HG02852 (cell line): Measurements from ENCODE around the gene CCDC200.
"Not testable (repeated sequence)": the region's sequence is repeated elsewhere in the genome, so short reads cannot be mapped to it uniquely, and the experiment has no call there.

Source experiments
- ATAC-seq: cut with Tn5 transposase; IDR thresholded peaks from one replicate; pipeline ENCODE4 v1.9.1; 2021; ENCODE audit warnings: mild to moderate bottlenecking, moderate library complexity; ENCODE audit not compliant: unreplicated experiment

Gene CCDC200

DNA sequence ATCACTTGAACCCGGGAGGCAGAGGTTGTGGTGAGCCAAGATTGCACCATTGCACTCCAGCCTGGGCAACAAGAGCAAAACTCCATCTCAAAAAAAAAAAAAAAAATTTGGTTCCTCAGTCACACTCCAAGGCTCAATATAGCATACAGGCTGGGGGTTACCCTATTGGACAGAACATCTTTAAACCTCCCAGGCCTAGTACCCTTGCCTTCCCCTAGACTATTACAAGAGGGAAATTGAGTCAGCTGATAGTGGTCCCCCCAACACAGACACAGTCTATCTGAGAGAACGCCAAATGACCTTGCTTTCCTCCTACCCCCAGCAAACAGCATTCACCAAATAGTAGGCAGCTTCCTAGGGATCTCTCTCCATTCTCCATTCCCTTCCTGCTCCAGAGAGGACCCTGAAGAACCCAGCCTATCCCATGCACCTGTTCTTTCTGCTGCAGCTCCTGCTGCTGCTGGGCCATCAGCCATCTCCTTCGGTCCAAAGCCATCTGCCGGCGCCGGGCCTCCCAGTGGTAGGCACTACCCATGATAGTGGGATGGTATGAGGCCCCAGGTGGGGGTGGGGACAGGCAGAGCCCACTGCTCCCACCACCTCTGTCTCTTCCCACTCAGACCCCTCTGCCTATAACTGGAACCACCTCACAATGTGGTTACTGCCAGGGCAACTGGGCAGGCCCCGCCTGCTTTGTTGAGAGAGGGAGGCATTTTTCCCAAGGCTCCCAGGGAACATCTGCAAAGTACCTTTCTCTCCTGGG lies at the start of gene CCDC200:
Gene CCDC200, minus strand, starts transcription at position 604 of the 763 bp plus-strand sequence. Its CDS starts 69 bp downstream, at position 535.
- ATAC-seq: not testable (repeated sequence)

DNA sequence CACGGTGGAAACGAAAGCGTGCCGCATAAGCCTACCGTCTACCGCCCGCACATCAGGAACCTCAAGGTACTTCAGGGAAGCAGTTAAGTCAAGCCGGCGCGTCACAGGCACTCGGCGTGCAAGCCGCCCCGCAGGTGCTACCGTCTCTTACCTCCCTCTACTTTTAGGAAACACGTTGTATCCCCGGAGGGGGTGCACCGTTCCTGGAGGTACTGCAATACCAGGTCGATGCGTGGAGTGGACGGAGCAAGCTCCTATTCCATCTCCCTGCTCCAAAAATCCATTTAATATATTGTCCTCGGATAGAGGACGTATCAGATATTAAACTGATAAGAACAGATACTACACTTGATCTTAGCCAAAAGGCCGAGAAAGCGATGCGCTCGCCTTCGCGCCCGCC lies 44.5 kb upstream of the CCDC200 start:
- ATAC-seq: not testable (repeated sequence)

DNA sequence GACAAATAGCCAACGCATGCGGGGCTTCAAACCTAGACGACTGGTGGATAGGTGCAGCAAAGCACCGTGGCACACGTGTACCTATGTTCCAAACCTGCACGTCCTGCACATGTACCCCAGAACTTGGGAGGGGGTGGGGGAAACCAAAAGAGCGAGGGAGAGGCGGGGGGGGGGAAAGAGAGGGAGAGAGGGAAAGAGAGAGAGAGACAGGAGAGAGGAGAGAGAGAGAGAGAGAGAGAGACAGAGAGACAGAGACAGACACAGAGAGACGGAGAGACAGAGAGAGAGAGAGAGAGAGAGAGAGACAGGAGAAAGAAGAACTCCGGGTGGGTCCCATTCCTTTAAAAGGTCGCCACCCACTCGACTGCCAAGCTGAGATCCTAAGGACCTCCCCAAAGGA lies 44.1 kb upstream of the CCDC200 start:
- not testable (repeated sequence) for ATAC-seq

DNA sequence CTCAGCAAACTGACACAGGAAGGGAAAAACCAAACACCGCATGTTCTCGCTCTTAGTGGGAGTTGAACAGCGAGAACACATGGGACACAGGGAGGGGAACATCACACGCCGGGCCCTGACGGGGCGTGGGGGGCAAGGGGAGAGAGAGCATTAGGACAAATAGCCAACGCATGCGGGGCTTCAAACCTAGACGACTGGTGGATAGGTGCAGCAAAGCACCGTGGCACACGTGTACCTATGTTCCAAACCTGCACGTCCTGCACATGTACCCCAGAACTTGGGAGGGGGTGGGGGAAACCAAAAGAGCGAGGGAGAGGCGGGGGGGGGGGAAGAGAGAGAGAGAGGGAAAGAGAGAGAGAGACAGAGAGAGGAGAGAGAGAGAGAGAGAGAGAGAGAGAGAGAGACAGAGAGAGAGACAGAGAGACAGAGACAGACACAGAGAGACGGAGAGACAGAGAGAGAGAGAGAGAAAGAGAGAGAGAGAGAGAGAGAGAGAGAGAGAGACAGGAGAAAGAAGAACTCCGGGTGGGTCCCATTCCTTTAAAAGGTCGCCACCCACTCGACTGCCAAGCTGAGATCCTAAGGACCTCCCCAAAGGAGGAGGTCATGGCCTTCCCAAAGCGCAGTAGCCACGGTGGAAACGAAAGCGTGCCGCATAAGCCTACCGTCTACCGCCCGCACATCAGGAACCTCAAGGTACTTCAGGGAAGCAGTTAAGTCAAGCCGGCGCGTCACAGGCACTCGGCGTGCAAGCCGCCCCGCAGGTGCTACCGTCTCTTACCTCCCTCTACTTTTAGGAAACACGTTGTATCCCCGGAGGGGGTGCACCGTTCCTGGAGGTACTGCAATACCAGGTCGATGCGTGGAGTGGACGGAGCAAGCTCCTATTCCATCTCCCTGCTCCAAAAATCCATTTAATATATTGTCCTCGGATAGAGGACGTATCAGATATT lies 42.4 kb upstream of the CCDC200 start:
- ATAC-seq: not testable (repeated sequence)

DNA sequence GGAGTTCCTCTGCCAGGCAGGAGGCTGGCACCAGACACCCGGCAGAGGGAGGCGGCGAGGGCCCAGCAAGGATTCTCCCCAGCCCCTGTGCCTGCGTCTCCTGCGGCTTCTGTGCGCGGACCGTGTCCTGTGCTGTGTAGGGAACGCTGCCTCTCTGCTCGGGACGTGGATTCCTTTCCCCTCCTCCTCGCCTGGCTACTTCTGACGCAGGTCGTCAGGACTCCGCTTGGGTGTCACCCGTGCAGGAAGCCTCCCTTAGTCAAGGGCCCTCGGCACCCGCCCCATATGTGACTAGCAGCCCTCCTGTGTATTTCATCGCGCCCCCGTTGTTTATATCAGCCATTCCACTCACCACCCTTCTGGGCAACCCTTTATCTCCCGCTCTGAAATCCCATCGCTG lies 18.0 kb upstream of the CCDC200 start:
- ATAC-seq: not testable (repeated sequence)

DNA sequence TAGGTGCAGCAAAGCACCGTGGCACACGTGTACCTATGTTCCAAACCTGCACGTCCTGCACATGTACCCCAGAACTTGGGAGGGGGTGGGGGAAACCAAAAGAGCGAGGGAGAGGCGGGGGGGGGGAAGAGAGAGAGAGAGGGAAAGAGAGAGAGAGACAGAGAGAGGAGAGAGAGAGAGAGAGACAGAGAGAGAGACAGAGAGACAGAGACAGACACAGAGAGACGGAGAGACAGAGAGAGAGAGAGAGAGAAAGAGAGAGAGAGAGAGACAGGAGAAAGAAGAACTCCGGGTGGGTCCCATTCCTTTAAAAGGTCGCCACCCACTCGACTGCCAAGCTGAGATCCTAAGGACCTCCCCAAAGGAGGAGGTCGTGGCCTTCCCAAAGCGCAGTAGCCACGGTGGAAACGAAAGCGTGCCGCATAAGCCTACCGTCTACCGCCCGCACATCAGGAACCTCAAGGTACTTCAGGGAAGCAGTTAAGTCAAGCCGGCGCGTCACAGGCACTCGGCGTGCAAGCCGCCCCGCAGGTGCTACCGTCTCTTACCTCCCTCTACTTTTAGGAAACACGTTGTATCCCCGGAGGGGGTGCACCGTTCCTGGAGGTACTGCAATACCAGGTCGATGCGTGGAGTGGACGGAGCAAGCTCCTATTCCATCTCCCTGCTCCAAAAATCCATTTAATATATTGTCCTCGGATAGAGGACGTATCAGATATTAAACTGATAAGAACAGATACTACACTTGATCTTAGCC lies 12.4 kb upstream of the CCDC200 start:
- not testable (repeated sequence) for ATAC-seq

DNA sequence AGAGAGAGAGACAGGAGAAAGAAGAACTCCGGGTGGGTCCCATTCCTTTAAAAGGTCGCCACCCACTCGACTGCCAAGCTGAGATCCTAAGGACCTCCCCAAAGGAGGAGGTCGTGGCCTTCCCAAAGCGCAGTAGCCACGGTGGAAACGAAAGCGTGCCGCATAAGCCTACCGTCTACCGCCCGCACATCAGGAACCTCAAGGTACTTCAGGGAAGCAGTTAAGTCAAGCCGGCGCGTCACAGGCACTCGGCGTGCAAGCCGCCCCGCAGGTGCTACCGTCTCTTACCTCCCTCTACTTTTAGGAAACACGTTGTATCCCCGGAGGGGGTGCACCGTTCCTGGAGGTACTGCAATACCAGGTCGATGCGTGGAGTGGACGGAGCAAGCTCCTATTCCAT lies 11.2 kb upstream of the CCDC200 start:
- not testable (repeated sequence) for ATAC-seq

DNA sequence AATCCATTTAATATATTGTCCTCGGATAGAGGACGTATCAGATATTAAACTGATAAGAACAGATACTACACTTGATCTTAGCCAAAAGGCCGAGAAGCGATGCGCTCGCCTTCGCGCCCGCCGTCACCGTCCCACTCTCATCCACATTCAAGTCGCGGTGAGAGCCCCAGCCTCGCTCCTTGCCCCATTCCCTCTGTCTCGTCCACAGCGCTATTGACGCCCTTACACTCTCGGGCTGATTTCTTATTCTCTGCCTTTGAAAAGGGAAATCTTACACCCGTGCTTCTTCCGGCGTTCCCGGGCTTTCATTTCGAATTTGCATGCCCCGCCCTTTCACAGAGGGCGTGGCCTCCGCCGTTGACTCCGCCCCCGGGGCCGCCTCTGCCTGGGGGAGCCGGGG lies 5.5 kb upstream of the CCDC200 start, which contains the start of gene RNU2-1:
Gene RNU2-1, minus strand, starts transcription at position 101 of the 400 bp plus-strand sequence.
- ATAC-seq: not testable (repeated sequence)

DNA sequence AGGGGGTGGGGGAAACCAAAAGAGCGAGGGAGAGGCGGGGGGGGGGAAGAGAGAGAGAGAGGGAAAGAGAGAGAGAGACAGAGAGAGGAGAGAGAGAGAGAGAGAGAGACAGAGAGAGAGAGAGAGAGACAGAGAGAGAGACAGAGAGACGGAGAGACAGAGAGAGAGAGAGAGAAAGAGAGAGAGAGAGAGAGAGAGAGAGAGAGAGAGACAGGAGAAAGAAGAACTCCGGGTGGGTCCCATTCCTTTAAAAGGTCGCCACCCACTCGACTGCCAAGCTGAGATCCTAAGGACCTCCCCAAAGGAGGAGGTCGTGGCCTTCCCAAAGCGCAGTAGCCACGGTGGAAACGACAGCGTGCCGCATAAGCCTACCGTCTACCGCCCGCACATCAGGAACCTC lies 4.8 kb upstream of the CCDC200 start:
- not testable (repeated sequence) for ATAC-seq

DNA sequence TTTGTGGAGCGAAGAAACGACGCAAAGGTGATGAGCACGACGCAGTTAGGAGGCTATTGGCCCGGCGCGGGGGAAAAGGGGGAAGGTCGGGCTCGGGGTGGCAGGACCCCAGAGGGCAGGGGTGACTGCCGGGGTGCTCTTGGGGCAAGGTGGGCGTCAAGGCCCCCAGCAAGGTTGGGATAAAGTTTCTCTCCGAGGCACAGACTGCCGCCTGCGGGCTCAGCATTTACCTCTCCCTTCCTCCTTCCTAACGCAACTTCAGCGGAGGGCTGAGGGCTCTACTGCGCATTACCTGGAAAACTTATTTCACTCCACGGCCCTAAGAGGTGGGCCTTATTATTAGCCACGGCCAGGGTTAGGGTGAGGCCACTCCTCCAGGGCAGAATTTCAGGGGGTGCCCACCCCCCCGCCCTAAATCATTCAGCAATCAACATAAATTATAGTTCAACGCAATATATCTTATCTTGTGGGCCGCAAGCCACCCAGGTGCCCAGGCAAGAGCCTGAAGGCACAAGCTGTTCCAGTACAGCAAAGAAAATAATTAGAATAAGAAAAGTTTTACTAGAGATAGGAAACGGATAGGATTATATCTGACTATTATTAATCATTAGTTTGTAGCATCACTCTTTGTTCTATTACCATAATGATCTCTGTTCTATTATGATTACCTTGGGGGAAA lies 3.7 kb upstream of the CCDC200 start:
- not testable (repeated sequence) for ATAC-seq

DNA sequence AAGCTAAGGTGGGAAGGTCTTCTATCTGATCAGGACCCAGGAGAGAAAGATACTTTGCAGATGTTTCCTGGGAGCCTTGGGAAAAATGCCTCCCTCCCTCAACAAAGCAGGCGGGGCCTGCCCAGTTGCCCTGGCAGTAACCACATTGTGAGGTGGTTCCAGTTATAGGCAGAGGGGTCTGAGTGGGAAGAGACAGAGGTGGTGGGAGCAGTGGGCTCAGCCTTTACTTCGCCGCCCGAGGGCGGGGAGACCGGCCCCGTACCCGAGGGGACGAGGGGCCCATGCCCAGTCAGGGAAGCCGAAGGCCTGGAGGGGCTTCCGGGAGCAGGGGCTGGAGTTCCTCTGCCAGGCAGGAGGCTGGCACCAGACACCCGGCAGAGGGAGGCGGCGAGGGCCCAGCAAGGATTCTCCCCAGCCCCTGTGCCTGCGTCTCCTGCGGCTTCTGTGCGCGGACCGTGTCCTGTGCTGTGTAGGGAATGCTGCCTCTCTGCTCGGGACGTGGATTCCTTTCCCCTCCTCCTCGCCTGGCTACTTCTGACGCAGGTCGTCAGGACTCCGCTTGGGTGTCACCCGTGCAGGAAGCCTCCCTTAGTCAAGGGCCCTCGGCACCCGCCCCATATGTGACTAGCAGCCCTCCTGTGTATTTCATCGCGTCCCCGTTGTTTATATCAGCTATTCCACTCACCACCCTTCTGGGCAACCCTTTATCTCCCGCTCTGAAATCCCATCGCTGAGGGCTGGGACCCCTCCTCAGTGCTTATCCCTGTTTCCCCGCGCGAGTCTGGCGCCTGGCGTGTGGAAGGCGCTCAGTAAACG lies 3.0 kb upstream of the CCDC200 start:
- ATAC-seq: not testable (repeated sequence)

DNA sequence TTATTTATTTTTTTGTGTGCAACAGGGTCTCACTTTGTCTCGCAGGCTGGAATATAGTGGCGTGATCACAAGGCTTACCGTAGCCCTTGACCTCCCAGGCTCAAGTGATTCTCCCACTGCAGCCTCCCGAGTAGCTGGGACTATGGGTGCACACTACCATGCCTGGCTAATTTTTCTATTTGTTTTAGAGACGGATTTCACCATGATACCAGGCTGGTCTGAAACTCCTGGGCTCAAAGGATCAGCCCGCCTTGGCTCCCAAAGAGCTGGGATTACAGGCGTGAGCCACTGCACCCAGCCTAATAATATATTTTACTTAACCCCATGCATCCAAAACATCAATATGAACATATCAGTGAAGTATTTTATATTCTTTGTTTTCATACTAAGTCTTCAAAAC lies 2.0 kb downstream of the CCDC200 start:
- no peak for ATAC-seq

DNA sequence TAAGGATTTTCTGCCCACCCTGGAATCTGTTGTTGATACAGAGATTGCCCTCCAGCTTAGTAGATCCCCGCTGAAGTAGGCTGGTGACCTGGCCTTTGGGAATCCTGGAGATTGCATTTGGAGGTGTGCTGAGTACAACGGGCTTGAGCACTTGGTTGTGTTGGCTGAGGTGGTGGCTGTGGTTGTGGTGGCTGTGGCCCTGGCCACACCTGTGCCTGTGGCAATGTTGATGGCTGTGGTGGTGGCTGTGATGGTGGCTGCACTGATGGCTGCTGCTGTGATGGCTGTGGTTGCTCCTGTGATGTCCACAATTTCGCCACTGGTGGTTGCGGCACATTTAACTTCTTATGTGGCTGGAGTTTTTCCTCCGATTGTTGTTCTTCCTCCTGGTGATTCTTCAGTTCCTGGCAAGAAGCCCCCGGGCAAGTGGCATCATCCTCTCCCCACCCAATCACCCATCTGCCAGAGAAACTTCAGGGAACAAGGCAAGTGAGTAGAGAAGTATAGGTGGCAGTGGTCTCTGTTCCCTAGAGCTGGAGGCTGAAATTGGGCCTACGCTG lies 4.2 kb downstream of the CCDC200 start:
- no peak for ATAC-seq

DNA sequence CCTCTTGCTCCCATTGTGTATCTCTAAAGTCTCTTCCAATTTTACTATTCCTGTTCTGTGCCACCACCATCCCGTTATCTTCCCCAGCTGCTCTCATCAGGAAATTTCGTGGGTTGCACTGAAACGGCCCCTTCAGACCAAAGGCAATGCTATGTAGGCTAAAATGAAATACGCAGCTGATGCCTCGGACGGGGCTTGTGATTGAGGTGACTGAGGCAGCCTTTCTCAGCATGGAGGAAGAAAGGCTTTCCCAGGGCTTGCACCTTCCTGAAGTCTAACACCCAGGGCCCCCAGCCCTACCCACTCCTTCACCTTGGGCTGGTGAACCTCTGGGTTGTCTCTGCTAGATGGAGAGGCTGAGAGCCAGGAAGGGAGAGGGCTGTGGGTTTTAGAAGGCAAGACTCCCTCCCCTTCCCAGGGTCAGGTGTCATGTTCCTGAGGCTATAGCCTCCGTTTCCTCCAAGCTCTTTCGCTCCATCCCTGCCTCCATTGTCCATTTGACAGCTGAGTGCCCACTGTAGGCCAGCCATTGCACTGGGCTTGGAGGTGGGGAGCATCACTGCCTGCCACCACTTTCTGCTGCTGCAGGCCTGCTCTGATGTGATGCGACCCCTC lies 7.8 kb downstream of the CCDC200 start:
- no peak for ATAC-seq

DNA sequence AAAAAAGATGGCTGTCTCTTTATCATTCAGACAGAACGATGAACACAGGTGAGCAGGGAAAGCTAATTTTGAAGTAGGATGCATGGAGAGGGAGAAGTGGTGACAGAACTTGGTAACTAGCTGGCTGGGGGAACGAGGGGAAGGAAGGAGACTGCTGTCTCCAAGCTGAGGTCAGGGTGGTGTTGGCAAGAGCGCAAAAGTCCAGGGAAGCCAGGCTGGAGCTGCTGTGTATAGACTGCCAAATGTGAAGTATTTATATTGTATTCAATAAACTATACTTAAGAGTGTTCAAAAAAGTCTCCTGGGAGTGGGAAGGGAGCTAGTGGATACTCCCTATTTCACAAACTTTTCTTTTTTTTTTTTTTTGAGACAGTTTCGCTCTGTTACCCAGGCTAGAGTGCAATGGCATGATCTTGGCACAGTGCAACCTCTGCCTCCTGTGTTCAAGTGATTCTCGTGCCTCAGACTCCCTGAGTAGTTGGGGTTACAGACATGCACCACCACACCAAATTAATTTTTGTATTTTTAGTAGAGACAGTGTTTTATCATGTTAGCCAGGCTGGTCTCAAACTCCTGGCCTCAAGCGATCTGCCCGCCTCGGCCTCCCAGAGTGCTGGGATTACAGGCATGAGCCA lies 8.6 kb downstream of the CCDC200 start:
- no peak for ATAC-seq

DNA sequence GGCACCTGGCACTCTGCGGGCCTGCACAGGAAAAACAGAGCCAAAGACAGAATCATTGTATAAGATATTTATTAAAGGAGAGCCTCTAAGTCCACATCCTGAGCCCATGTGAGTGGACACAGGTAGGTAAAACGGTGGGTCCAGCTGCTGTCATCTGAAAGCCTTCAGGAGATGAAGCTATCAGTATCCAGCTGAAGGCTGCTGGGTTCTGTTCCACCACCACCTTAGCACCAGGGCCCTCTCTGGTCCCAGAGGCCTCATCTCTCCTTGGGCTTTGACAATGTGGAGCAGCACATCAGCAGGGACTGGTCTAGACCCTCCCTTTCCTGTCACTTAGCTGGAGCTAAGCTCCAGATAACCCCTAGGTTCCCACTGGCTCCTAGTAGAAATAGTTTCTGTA lies 9.4 kb downstream of the CCDC200 start:
- no peak for ATAC-seq

DNA sequence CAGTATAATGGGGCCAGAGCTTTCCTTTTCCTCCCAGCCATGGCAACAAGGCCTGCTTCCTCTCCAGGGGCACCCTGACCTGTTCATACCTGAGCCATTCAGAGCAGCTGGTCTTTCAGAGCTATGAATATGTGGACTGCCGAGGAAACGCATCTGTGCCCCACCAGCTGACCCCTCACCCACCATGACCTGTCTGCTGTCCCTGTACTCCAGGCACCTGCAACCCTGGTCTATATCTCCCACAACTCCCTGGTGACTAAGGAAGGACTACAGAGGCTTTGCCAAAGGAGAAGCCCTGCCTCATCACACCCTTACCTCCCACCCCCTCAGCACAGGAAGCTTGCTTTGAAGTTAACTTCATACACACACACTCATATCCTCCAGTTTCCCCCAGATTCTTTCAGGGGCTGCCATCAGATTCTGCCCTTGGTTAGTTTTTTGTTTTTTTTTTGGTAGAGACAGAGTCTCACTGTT lies 10.8 kb downstream of the CCDC200 start:
- no peak for ATAC-seq
